Fibroblast of skin of right quadriceps (primary cell): Measurements from ENCODE around the gene KRABD2.
"Not testable (repeated sequence)": the region's sequence is repeated elsewhere in the genome, so short reads cannot be mapped to it uniquely, and the experiment has no call there.

Experiments
- DNase-seq: peaks from one replicate; pipeline ENCODE4 v3.0.0-alpha.2; 2013

Gene KRABD2

GRCh38 chr17:8360260-8360659, 16.2 kb downstream of the KRABD2 start:
- no peak for DNase-seq

GRCh38 chr17:8359769-8360168, 16.7 kb downstream of the KRABD2 start:
- DNase-seq, result peak; percentile 84

GRCh38 chr17:8357910-8358309, 18.6 kb downstream of the KRABD2 start:
- DNase-seq, result no peak

GRCh38 chr17:8354236-8354635, 22.3 kb downstream of the KRABD2 start:
- no peak for DNase-seq

GRCh38 chr17:8353736-8354135, 22.8 kb downstream of the KRABD2 start:
- DNase-seq, result no peak

- DNase-seq, result no peak
These were observed 26.2 kb downstream of the KRABD2 start for GRCh38 chr17:8350339-8350738.

GRCh38 chr17:8347001-8347400, 29.5 kb downstream of the KRABD2 start:
- not testable (repeated sequence) for DNase-seq

- no peak for DNase-seq
These were observed 30.4 kb downstream of the KRABD2 start for GRCh38 chr17:8345951-8346665.

GRCh38 chr17:8345052-8345690, 31.3 kb downstream of the KRABD2 start:
- DNase-seq, result no peak

- peak; percentile 29 for DNase-seq
These were observed 35.0 kb downstream of the KRABD2 start for GRCh38 chr17:8341456-8341855.

- no peak for DNase-seq
These were observed 37.0 kb downstream of the KRABD2 start, which contains the start of gene ODF4 for GRCh38 chr17:8339540-8339939. Gene ODF4, plus strand, starts transcription at chr17:8339840. Its CDS starts 212 bp downstream, at chr17:8340052.

- DNase-seq, result peak; percentile 15
These were observed 37.8 kb downstream of the KRABD2 start for GRCh38 chr17:8338753-8339140.

- no peak for DNase-seq
These were observed 38.4 kb downstream of the KRABD2 start for GRCh38 chr17:8337802-8338752.

GRCh38 chr17:8333281-8333680, 43.2 kb downstream of the KRABD2 start:
- no peak for DNase-seq

GRCh38 chr17:8332688-8333087, 43.8 kb downstream of the KRABD2 start:
- no peak for DNase-seq

GRCh38 chr17:8332128-8332527, 44.4 kb downstream of the KRABD2 start:
- DNase-seq, result no peak

- no peak for DNase-seq
These were observed 49.2 kb downstream of the KRABD2 start for GRCh38 chr17:8327303-8327649.
